ENCODE data around the gene GADD45B.

Gene GADD45B

DNA sequence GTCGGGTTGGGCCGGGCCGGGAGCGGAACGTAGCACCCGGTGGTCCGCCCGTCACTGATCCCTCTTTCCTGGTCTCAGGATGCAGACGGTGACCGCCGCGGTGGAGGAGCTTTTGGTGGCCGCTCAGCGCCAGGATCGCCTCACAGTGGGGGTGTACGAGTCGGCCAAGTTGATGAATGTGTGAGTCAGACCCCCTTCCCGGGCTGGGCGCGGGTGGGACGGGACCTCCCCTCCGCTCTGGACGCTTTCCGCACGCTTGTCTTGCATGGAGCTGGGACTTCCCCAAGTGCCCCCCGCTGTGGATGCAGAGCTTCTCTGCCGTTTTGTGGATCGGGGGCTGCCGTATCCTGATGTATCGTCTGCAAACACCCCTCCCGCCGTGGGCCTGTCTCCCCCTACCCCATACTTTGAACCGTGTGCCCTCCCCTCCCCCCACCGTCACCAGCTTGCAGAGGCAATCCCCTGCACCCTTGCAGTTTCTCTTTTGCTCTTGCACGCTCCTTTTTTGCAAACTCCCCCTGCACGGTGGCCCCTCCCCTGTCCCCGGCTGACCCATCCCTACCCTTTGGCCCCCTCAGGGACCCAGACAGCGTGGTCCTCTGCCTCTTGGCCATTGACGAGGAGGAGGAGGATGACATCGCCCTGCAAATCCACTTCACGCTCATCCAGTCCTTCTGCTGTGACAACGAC is 669 bp downstream of the GADD45B start (continued):
- no peak for TF ChIP-seq HIC1 (tag by site-specific recombination; IDR thresholded peaks at IDR 0.05)
- no peak for TF ChIP-seq PRDM4 (tag by site-specific recombination; IDR thresholded peaks at IDR 0.05)
- TF ChIP-seq WT1 (tag by site-specific recombination; IDR thresholded peaks at IDR 0.05) = no peak
- TF ChIP-seq ZNF350 (tag by site-specific recombination; IDR thresholded peaks at IDR 0.05) = no peak
- TF ChIP-seq ZNF777 (tag by site-specific recombination; IDR thresholded peaks at IDR 0.05; ENCODE audit: borderline replicate concordance) = no peak
- TF ChIP-seq ZNF2 (tag by site-specific recombination; IDR thresholded peaks at IDR 0.05) = 0 out of 2 replicates have a peak, but pooled peaks have one; percentile 4
- TF ChIP-seq, protein P1, sequence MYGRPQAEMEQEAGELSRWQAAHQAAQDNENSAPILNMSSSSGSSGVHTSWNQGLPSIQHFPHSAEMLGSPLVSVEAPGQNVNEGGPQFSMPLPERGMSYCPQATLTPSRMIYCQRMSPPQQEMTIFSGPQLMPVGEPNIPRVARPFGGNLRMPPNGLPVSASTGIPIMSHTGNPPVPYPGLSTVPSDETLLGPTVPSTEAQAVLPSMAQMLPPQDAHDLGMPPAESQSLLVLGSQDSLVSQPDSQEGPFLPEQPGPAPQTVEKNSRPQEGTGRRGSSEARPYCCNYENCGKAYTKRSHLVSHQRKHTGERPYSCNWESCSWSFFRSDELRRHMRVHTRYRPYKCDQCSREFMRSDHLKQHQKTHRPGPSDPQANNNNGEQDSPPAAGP (tag by site-specific recombination; IDR thresholded peaks at IDR 0.05) = peak; percentile 36; the same call in 1 of the 2 replicates
- TF ChIP-seq ZNF416 (tag by site-specific recombination; IDR thresholded peaks at IDR 0.05) = no peak
- no peak for TF ChIP-seq ZNF214 (tag by site-specific recombination; IDR thresholded peaks at IDR 0.05; ENCODE audit: borderline replicate concordance)
- TF ChIP-seq ZNF169 (tag by site-specific recombination; IDR thresholded peaks at IDR 0.05) = no peak
- TF ChIP-seq ZNF626 (tag by site-specific recombination; IDR thresholded peaks at IDR 0.05) = no peak
- no peak for TF ChIP-seq GLI2 (tag by site-specific recombination; IDR thresholded peaks at IDR 0.05; ENCODE audit: borderline replicate concordance, low read depth)
- no peak for TF ChIP-seq ZNF792 (tag by site-specific recombination; IDR thresholded peaks at IDR 0.05)
- no peak for TF ChIP-seq ZNF148 (tag by site-specific recombination; IDR thresholded peaks at IDR 0.05; ENCODE audit: borderline replicate concordance)
- TF ChIP-seq, protein P2, sequence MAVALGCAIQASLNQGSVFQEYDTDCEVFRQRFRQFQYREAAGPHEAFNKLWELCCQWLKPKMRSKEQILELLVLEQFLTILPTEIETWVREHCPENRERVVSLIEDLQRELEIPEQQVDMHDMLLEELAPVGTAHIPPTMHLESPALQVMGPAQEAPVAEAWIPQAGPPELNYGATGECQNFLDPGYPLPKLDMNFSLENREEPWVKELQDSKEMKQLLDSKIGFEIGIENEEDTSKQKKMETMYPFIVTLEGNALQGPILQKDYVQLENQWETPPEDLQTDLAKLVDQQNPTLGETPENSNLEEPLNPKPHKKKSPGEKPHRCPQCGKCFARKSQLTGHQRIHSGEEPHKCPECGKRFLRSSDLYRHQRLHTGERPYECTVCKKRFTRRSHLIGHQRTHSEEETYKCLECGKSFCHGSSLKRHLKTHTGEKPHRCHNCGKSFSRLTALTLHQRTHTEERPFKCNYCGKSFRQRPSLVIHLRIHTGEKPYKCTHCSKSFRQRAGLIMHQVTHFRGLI (tag by site-specific recombination; IDR thresholded peaks at IDR 0.05) = 0 out of 2 replicates have a peak, but pooled peaks have one; percentile 22
- no peak for TF ChIP-seq ZBTB49 (tag by site-specific recombination; IDR thresholded peaks at IDR 0.05; ENCODE audit: low read depth)
- TF ChIP-seq IKZF3 (tag by site-specific recombination; IDR thresholded peaks at IDR 0.05) = no peak; the same call in 1 of the 2 replicates
- TF ChIP-seq ZNF785 (tag by site-specific recombination; IDR thresholded peaks at IDR 0.05) = no peak
- peak; percentile 77 for TF ChIP-seq ZNF366 (tag by site-specific recombination; conservative IDR thresholded peaks at IDR 0.05)
- TF ChIP-seq TRIM28 (IDR thresholded peaks at IDR 0.05; ENCODE audit: borderline replicate concordance, low read length) = no peak
- TF ChIP-seq ZBTB7A (tag by site-specific recombination; IDR thresholded peaks at IDR 0.05; ENCODE audit: low read depth) = no peak

All from HEK293 (cell line).